Activated CD4-positive, alpha-beta T cell treated with anti-CD3 and anti-CD28 coated beads, Interleukin-2, Interleukin-6, amounts not matched to agents 100 ng/mL and 50 ng/mL, durations not matched to agents 16 hours and 8 hours (primary cell): ENCODE measurements around the gene KRT77.
A peak's percentile ranks its signal among the peaks of the same experiment; 100 is the strongest.
"Not testable (repeated sequence)": the region's sequence is repeated elsewhere in the genome, so short reads cannot be mapped to it uniquely, and the experiment has no call there.

Source experiments
- DNase-seq: peaks from one replicate; pipeline ENCODE4 v3.0.0-alpha.2; 2020

KRT77 gene

DNA sequence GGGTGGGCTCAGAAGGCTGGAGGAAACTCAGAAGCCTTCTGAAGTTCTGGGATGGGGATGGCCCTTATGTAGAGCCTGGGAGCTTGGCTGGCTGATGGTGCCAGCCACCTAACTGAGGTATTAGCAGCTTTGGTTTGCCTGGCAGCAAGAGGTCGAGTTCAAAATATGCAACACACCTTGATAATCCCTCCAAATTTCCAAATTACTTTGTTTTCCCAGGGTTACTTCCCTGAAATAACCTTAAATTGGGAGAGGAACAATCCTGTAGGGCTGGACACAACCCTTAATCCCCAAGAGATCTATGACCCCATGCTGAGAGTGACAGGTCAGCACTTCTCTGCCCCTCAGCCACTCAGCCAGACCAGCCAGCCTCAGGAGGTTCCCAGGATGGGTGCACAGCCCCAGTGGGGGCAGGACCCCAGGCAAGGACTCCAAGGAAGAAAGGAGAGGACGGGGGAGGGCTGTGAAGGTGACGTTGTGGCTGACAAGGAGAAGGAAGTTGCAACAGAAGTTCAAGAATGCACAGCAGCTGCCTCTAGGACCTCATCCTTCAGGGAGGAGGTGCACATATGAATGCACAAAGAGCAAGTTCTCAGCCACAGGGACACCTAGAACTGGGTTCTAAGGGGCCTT is 18.6 kb upstream of the KRT77 start:
- no peak for DNase-seq

DNA sequence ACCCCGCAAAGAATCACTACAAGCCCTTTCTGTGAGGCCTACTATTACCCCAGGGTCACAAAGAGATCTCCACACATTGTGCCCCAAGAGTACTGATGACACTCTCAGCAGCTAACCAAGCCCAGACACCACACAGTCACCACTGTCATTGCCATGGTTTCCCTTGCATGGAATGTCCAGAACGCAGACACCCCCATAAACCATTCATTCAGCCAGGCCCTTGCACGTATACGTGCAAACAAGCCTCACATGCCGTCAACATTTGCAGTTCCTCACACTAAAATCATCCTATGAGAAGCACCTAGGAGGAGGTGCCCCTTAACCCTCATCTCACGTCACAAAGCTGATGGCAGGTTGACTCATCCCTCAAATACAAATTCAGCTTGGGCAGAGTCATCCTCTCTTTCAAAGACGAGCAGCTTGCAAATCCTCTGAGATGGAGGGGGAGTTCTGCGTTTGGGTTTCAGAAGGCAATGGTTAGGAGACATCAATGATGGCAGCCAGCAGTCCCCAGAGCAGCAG is 17.1 kb upstream of the KRT77 start:
- DNase-seq = no peak

DNA sequence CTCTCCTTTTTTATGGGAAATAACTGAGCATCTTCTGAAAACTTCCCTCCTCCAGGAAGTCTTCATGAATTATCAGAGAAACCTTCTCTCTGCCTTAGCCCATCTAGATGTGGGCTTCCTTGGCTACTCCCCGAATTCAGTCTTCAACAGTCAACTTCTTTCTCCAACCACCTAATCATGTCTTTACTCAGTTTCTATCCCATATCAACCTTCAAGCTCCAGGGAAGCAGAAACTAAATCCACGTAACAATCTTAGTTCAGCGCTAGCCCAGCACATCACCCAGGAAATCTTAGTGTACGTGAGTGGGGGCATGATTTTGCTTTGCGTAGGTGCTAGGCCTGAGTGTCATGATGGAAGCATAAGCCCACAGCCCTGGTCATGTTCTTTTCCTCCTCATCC is 12.7 kb upstream of the KRT77 start:
- DNase-seq = no peak

DNA sequence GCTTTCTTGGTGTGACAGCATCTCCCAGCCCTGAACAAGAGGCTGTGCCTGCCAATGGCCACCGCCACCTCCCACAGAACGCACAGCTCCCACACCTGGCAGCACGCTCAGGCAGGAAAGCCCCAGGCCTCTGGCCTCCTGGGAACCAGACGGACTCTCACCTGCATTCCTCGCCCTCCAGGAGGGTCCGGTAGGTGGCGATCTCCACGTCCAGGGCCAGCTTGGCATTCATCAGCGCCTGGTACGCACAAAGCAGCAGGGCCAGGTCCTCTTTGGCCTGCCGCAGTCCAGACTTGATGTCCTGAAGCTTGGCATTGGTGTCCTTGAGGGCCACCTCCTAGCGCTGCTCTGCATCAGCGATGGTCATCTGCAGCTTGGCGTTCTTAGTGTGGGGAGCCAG is 12.1 kb upstream of the KRT77 start:
- DNase-seq = no peak

DNA sequence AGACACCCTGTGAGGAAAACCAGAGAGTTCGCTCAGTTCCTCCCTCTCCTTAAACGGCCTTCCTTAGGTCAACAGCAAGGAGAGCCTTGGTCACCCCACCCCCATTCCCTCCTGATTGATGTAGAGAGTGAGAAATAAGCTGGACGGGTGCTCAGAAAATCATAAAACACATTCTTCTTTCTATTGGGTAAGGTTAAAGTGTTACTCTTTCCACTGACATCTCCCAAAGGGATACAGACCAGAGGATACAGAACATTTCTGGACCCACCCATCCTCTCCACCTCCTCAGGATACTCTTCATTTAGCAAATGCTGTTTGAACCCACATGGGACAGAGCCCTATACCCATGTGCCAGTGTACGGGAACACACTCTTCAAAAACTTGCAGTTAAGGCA is 11.6 kb upstream of the KRT77 start:
- no peak for DNase-seq

DNA sequence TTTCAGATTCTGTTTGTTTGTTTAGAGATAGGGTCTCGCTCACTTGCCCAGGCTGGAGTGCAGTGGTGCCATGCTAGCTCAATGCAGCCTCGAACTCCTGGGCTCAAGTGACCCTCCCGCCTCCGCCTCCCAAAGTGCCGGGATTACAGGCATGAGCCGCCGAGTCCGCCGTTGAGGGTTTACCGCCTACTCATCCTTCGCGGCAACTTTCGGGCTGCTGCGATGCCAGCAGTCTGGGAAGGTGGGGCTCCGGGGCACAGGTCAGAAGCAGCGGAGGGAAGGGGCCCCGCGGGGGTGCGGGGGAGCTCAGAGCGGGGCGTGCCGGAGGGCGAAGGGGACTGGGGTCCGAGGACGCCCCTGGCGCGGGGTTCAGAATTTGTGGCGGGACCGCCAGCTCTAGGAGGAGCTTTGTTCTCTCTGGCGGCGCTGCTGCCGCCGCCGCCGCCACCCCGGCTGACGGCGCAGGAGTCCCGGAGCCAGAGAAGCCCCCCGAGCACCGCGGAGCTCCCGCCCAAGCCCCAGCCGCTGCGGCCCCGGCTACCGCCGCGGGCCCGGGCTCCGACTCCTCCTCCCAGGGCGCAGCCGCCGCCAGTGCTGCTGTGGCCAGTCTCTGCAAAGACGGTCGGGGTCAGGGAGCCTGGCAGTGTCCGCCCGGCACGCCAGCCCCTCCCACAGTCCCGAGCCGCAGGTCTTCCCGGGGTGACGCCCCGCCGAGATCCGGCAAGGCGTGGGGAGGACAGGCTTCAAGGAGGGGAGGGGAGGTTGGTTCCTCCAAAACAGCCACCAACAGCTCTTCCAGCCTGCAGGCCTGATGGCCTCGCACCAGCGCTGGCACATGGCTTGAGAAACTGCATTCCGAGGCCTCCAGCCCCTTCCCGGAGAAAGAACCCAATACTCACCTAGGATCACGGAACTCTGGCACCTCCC is 10.9 kb upstream of the KRT77 start:
- peak; percentile 4 for DNase-seq

DNA sequence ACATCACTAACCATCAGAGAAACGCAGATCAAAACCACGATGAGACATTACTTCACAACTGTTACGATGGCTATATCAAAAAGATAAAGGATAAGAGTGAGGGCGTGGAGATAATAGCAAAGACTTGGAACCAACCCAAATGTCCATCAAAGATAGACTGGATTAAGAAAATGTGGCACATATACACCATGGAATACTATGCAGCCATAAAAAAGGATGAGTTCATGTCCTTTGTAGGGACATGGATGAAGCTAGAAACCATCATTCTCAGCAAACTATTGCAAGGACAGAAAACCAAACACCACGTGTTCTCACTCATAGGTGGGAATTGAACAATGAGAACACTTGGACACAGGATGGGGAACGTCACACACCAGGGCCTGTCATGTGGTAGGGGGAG is 8.8 kb upstream of the KRT77 start:
- not testable (repeated sequence) for DNase-seq

DNA sequence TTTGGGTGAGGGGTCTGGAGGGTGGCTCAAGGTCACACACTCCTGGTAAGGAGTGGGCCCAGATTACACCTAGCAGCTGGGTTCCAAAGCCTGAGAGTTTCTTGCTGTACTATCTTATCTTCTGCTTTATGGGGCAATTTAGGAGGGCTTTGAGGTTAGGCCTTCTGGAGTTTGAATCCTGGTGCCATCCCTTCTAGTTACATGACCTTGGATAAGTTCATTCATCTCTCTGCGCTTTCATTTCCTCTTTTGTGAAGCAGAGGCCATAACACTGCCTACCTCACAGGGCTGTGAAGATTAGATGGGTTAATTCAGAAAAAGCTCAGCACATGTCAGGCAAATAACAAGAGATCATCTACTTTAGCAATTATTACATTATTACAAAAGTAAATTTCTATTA is 7.4 kb upstream of the KRT77 start:
- DNase-seq = no peak

DNA sequence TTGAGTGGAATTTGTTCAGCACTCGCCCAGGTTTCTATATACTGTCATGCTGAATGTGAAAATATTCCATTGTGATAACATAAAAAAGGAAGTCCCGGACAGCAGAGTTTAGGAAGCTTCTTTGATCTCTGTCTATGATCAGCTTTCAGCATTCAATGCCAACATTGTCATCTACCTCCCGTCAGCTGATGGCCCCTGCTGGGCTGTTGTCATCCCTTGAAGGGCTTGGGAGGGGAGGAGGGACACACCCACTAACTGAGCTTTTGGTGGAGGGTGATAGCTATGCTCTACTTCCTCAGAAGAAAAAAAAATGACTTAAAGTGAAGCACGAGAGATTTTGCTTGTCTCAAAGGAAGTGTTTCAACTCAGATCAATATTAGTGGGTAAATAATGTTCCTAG is 4.7 kb upstream of the KRT77 start:
- DNase-seq = no peak

DNA sequence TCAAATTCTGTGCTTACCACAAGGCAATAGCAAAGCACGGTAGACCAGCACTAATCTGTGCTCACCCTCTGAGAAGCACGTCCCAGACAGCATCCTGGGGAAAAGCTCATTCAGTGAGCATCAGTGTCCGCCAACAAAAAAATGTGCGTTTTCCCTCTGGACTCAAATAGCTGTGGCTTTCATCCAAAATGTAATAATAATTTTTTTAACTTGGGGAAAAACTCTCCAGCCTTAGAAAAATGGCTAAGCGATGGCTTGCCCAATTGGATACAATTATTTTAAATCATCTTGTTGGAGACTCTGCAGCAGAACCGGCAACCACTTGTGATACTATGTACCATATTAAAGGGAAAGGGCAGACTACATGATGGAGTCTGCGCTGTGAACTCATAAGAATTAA is 1.1 kb upstream of the KRT77 start:
- no peak for DNase-seq

DNA sequence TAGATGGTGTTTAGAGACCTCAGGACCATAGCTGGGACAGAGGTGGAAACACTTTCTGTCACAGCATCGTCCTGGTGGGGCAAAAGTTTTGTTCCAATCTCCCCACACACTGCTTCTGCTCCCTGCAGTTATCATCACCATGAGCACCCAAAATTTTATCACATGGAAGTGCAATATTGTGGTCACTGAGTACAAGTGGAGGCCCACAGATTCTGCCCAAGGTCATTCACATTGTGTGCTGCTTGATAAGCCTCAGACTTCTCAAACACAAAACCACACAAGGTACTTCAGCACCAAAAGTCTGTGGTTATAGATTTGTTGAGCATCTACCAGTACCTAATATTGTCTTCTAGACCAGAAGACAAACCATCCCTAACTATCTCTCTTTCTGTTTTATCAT is 554 bp upstream of the KRT77 start:
- DNase-seq = no peak

DNA sequence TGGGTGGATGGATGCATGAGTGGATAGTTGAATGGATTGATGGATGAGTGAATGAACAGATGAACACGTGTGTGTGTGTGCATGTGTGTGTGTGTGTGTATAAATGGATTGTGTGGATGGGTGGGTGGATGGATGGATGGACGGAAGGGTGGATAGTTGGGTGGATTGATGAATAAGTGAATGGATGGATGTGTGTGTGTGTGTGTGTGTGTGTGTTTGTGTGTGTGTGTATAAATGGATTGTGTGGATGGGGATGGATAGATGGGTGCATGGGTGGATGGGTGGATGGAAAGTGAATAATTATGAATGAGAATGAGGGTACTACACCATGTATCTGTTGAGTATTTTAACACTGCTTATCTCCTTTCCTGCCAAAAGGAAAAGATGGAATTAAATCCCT is 986 bp downstream of the KRT77 start:
- no peak for DNase-seq

DNA sequence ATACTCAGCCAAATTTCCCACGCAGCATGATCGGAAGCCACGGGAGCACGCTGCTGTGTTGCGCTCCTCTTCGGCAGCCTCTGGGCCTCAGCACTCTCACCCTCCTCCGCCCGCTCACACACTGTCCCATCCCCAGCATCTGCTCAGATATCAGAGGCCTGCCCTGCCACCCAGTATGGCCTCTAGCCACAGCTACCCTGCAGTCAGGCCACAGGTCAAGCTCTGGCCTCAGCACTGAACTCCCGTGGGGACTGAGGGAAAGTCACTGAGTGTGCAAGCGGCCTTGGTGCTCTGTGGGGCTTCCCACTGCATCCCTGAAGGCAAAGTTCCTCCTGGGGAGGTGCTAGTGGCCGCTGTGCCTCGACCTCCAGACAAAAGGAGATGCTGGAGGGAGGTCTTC is 2.0 kb downstream of the KRT77 start:
- DNase-seq = no peak

DNA sequence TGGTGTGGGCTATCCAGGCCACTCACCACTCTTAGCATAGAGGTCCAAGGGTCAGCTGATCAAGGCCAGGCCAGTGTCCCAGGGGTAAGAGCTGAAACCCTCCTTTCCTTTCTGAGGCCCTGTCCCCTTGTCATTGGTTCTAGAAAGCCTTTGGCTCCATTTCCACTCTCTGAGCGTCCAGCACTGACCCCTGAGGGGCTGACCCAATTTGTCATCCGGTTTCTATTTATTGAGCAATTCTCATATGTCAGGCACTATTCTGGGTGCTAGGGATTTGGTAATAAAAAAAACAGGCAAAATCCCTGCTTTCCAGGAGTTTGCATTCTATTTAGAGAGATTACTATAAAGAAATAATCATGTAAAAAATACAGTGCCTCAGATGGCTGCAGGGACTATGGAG is 3.4 kb downstream of the KRT77 start:
- no peak for DNase-seq

DNA sequence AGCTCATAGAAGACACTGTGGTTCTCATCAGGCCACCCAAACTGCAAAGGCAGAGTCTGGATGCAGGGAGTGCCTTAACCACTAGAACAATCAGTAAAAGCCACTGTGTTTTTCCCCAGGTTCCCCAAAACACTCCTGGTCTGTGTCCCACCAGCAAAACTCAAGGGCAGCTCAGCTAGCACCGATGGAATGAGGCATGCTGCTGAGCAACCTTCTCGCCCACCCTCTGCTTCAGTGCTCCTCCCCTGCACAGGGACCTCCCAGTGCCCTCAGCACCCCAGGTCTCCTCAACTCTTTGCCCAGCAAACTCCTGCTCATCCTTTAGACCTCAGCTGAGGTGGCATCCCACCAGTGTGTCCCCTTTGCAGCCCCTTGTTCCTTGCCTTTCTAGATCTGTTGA is 4.0 kb downstream of the KRT77 start:
- no peak for DNase-seq

DNA sequence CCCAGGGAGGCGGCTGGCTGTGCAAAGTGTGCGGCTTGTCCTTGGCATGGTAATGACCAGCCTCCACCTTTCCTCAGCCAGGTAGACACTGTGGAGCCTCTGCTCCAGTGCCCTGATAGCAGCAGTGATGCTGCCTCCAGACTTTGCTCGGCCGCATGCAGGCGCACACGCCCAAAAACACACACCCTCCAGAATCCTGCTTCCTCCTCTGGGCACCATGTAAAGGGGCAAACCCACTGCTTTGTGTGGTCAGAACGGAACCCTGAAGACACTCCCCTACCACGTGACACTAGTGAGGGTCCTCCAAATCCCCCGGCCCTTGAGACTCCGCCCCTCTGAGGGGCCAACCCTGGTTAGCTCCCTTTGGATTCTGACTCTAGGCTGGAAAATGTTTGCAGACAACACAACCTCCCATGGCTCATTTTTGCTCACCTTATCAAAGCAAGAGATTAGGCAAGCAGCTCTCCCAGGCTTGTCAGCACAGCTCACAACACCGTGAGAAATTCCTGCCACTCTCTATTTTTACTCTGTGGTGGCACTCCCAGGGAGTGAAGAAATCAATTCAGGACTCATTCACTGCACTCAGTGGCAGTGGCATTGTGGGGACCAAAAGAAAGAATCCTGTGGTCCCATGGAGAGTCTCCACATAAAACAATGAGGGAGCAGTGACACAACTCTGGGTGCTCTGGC is 4.5 kb downstream of the KRT77 start:
- no peak for DNase-seq

DNA sequence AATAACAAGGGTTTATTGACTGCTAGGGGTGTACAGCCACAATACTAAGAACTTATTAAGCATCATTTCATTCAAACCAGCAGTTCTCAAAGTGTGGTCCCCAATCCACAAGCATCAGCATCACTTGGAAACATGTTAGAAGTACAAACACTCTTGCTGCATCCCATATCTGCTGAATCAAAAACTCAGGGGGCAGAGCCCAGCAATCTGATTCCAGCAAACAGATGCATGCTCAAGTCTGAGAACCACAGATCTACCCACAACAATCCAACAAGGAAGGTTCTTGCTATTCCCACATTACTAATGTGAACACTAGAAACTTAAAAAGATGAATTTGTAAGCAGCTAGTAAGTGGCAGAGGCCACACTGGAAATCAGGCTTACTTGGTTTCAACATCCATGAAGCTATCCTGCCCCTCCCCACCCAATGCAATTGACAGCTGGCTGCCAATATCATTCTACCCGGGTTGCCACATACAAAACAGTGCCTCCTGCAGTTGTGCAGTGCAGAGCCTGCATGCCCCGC is 6.2 kb downstream of the KRT77 start:
- no peak for DNase-seq

DNA sequence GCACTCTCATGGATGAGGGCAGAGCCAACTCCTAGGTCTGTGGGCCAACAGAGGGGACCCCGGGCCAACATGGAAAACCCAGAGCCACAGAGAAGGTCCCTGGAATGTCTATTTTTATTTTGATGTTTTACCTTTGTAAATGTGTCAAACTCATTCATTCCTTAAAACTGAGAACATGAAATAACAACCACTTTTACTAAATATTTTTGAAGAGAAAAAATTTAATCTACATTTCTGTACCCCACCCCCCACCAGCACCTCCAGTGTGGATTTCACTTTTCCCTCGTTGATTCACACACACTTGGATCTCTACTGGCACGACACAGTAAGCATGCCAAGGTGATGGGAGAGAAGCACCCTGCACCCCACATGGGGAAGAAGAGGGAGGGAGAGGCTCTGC is 6.7 kb downstream of the KRT77 start:
- no peak for DNase-seq

DNA sequence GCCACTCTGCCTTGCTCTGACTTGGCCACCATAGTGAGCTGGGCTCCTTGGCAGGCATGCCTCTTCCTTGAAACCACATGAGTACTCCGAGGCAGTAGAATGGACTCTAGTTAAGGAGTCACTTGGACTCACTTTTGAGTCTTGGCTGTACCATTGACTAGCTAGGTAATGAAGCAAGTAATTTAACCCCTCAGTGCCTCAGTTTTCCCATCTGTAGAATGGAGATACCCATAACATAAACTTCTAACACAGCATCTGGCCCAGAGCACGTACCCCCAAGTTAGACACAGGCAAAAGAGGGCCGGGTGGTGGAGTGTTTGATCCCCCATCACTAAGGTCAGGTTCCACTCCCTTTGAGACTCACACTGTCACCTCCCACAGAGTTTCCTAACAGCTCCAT is 8.3 kb downstream of the KRT77 start:
- DNase-seq = no peak

DNA sequence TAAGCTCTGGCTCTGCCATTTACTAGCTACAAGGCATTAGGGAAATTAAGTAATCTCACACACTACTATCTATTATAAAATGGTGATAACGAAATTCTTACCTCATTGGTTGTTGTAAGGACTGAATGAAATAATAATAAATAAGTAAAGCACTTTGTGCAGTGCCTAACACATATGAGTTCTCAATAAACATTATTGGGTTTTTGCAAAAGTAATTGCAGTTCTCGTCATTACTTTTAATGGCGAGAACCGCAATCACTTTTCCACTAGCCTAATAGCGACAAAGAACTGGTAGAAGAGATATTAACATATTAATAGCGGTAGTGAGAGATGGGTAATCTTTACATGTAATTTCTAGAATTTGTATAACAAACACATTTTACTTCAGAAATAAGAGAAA is 9.2 kb downstream of the KRT77 start:
- DNase-seq = no peak

DNA sequence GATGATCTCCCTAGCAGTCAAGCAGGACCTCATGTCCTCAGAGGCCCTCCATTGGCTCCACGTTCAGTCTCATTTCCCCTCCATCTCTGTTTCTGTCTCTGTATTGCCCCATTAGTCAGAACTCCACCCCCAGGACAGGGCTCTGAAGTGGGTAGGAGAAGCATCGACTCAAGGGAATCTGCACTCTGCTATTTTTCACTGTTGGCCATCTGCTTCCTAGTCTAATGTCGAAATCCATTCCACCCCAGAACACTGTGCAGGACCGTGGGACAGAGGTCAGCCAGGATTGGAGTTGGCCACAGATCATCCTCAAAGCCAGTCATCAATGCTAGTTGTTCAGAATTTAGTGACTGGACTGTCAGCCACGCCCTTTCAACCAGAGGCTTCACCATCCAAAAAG is 10.1 kb downstream of the KRT77 start:
- DNase-seq = no peak

DNA sequence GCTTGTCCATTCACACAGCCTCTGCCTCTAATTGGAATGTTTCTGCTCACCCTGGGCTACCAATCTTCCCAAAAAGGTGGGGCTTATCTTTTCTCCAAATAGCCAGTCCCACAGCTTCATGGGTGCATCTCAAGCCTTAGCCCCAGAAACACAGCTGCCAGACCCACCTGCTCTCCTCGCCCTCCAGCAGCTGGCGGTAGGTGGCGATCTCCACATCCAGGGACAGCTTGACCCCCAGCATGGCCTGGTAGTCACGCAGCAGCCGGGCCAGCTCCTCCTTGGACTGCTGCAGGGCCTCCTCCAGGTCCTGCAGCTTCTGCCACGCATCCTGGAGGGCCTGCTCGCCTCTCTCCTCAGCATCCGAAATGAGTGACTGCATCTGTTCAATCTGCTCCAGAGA is 11.1 kb downstream of the KRT77 start:
- no peak for DNase-seq

DNA sequence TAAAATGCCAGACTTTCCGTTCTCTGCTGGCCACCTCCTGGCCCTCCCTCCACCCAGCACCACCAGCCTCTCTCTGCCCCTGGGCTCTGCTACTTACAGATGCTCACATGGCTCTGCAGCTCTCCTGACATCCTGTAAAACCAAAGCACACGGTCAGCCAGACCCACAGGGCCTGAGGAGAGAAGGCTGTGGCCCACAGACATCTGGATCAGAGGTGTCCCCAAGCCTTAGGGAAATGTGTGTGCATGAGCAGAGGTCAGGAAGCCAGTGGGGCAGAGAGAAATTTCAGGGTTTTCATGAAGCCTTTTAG is 11.5 kb downstream of the KRT77 start:
- DNase-seq = no peak
